H1 (cell line): Measurements from ENCODE around the gene BTBD9. TPM values are rescaled to one million over a fixed set of nuclear protein-coding genes. Genes with fewer than 3 reads are reported as not detected.
A peak's percentile ranks its signal among the peaks of the same experiment; 100 is the strongest.

Source experiments
- CTCF ChIA-PET: fragments of 300-600 bp; sonication (Branson Sonifier 250); formaldehyde crosslinking; loops from one replicate; lab custom pipeline; 2021; ENCODE audit not compliant: partially characterized antibody; lab: Charles Lee
- POLR2A ChIA-PET: fragments of 300-600 bp; sonication (Branson Sonifier 250); formaldehyde crosslinking; loops from one replicate; lab custom pipeline; 2021; ENCODE audit warnings: inconsistent platforms; ENCODE audit not compliant: partially characterized antibody; lab: Charles Lee
- DNase-seq, 2 experiments: peaks; one replicate each; pipeline versions ENCODE4 v3.0.0 to v3.0.0-alpha.2; 2010 to 2022; ENCODE audit warnings: low spot score in 2 of 2, low read depth in 1 of 2, mixed read lengths in 1 of 2
- FAIRE-seq: peaks from 2 replicates; lab custom pipeline; 2011; peaks lifted over from hg19 to GRCh38; lab: Jason Lieb, UNC
- H2AFZ ChIP-seq: 2 replicates; pipeline ENCODE4 v1.8.1; 2012; ENCODE audit warnings: low read length, inconsistent platforms
- H2AK5ac ChIP-seq: 2 replicates; pipeline ENCODE4 v1.6.1; 2013; ENCODE audit warnings: low read depth, low read length
- H2BK120ac ChIP-seq: replicated peaks from 2 replicates; pipeline ENCODE3; 2013; ENCODE audit warnings: low read depth, low read length, inconsistent platforms
- H2BK12ac ChIP-seq: 2 replicates; pipeline ENCODE4 v1.6.1; 2013; ENCODE audit warnings: low read depth, low read length
- H2BK15ac ChIP-seq: 2 replicates; pipeline ENCODE4 v1.6.1; 2013; ENCODE audit warnings: low read length
- H2BK20ac ChIP-seq: 2 replicates; pipeline ENCODE4 v1.6.1; 2013; ENCODE audit warnings: low read length
- H2BK5ac ChIP-seq: 2 replicates; pipeline ENCODE4 v1.6.1; 2013; ENCODE audit warnings: low read depth, low read length
- H3K14ac ChIP-seq: 2 replicates; pipeline ENCODE4 v1.6.1; 2013; ENCODE audit warnings: inconsistent platforms; ENCODE audit not compliant: insufficient read length
- H3K18ac ChIP-seq: 2 replicates; pipeline ENCODE4 v1.6.1; 2013; ENCODE audit warnings: low read length; ENCODE audit errors: extremely low read depth
- H3K23ac ChIP-seq: 2 replicates; pipeline ENCODE4 v1.6.1; 2013; ENCODE audit warnings: inconsistent platforms; ENCODE audit not compliant: insufficient read length
- H3K23me2 ChIP-seq: 2 replicates; pipeline ENCODE4 v1.6.1; 2013; ENCODE audit warnings: low read depth, low read length
- H3K27ac ChIP-seq: 2 replicates; pipeline ENCODE4 v1.6.1; 2011; ENCODE audit warnings: low read depth, low read length, inconsistent platforms
- H3K27me3 ChIP-seq, 4 experiments: replicated peaks in 1 of 4; 1 replicate in 1 of 4; 2 replicates in 3 of 4; pipeline versions ENCODE4 v1.6.1 to v1.8.1; 2011 to 2013; ENCODE audit warnings: low read length in 3 of 4, mild to moderate bottlenecking in 3 of 4, inconsistent platforms in 2 of 4, mixed read lengths in 2 of 4, moderate library complexity in 1 of 4; ENCODE audit not compliant: control insufficient read depth in 3 of 4, insufficient read depth in 3 of 4; ENCODE audit errors: extremely low read depth in 1 of 4
- H3K36me3 ChIP-seq, 4 experiments: 2 replicates each; pipeline versions ENCODE4 v1.6.1 to v1.8.1; 2011 to 2013; ENCODE audit warnings: mild to moderate bottlenecking in 4 of 4, low read length in 3 of 4, moderate library complexity in 2 of 4, control low read depth in 1 of 4, inconsistent platforms in 1 of 4; ENCODE audit not compliant: insufficient read depth in 4 of 4, control insufficient read depth in 2 of 4
- H3K4ac ChIP-seq: replicated peaks from 2 replicates; pipeline ENCODE3; 2013; ENCODE audit warnings: low read length, low read depth, mixed read lengths, inconsistent platforms; ENCODE audit not compliant: insufficient read length
- H3K4me1 ChIP-seq, 4 experiments: replicated peaks in 1 of 4; 1 replicate in 1 of 4; 2 replicates in 3 of 4; pipeline versions ENCODE4 v1.6.1 to v1.8.1; 2011 to 2013; ENCODE audit warnings: low read length in 3 of 4, inconsistent platforms in 2 of 4, mixed read lengths in 1 of 4; ENCODE audit not compliant: insufficient read depth in 4 of 4, control insufficient read depth in 3 of 4
- H3K4me2 ChIP-seq, 2 experiments: 2 replicates each; pipeline versions ENCODE4 v1.6.1 to v1.8.1; 2011 to 2013; ENCODE audit warnings: low read depth in 2 of 2, low read length in 2 of 2, control low read depth in 1 of 2, inconsistent platforms in 1 of 2, mild to moderate bottlenecking in 1 of 2; ENCODE audit not compliant: insufficient read depth in 1 of 2
- H3K4me3 ChIP-seq, 4 experiments: fragments of 200-600, 300-600 bp in 1 of 4; sonication (generic), shearing (Covaris generic), sonication (Bioruptor Twin) in 1 of 4; 2 replicates each; pipeline versions ENCODE4 v1.5.1 to v1.8.1; 2011 to 2016; ENCODE audit warnings: low read length in 4 of 4, low read depth in 3 of 4, control low read depth in 2 of 4, inconsistent platforms in 2 of 4, mild to moderate bottlenecking in 2 of 4, mixed read lengths in 1 of 4, moderate library complexity in 1 of 4; ENCODE audit not compliant: insufficient read depth in 2 of 4; ENCODE audit errors: extremely low read depth in 1 of 4
- H3K56ac ChIP-seq: replicated peaks from 2 replicates; pipeline ENCODE3; 2013; ENCODE audit warnings: low read depth, mild to moderate bottlenecking, mixed read lengths, low read length, inconsistent platforms; ENCODE audit not compliant: insufficient read length
- H3K79me1 ChIP-seq: 2 replicates; pipeline ENCODE4 v1.6.1; 2013; ENCODE audit warnings: low read depth, low read length, control low read depth
- H3K79me2 ChIP-seq, 2 experiments: 2 replicates each; pipeline versions ENCODE4 v1.6.1 to v1.8.1; 2012 to 2013; ENCODE audit warnings: low read length in 2 of 2, mild to moderate bottlenecking in 2 of 2, inconsistent platforms in 1 of 2; ENCODE audit not compliant: insufficient read depth in 2 of 2, control insufficient read depth in 1 of 2
- H3K9ac ChIP-seq, 4 experiments: replicated peaks in 1 of 4; 1 replicate in 1 of 4; 2 replicates in 3 of 4; pipeline versions ENCODE4 v1.6.1 to v1.8.1; 2011 to 2013; ENCODE audit warnings: low read depth in 3 of 4, low read length in 3 of 4, control low read depth in 2 of 4, mild to moderate bottlenecking in 2 of 4, moderate library complexity in 2 of 4, inconsistent platforms in 1 of 4; ENCODE audit errors: extremely low read depth in 1 of 4
- H3K9me3 ChIP-seq, 2 experiments: 2 replicates each; pipeline versions ENCODE4 v1.6.1 to v1.8.1; 2012 to 2013; ENCODE audit warnings: mild to moderate bottlenecking in 2 of 2, moderate library complexity in 2 of 2, control low read depth in 1 of 2, inconsistent platforms in 1 of 2, low read depth in 1 of 2, low read length in 1 of 2, mixed read lengths in 1 of 2; ENCODE audit not compliant: insufficient read depth in 2 of 2
- H4K20me1 ChIP-seq, 2 experiments: replicated peaks in 1 of 2; 2 replicates each; pipeline versions ENCODE3 to v1.8.1; 2011 to 2013; ENCODE audit warnings: inconsistent platforms in 2 of 2, low read length in 2 of 2, mild to moderate bottlenecking in 1 of 2; ENCODE audit not compliant: insufficient read depth in 2 of 2, control insufficient read depth in 1 of 2
- H4K5ac ChIP-seq: 2 replicates; pipeline ENCODE4 v1.6.1; 2013; ENCODE audit warnings: low read length, low read depth, mixed read lengths, inconsistent platforms; ENCODE audit not compliant: insufficient read length
- H4K8ac ChIP-seq: 2 replicates; pipeline ENCODE4 v1.8.0; 2013; ENCODE audit warnings: mild to moderate bottlenecking, moderate library complexity, low read length, inconsistent platforms; ENCODE audit not compliant: insufficient read depth; ENCODE audit errors: extremely low read depth
- H4K91ac ChIP-seq: replicated peaks from 2 replicates; pipeline ENCODE3; 2013; ENCODE audit warnings: low read length, mixed read lengths, inconsistent platforms; ENCODE audit not compliant: insufficient read length
- BCL11A ChIP-seq, 2 experiments: IDR thresholded peaks; one replicate each; pipeline ENCODE4 v1.6.1; 2011; ENCODE audit warnings: low read depth in 2 of 2, low read length in 2 of 2, mild to moderate bottlenecking in 2 of 2
- CTCF ChIP-seq, 3 experiments: IDR thresholded peaks; 1 replicate in 2 of 3; 2 replicates in 1 of 3; pipeline versions ENCODE4 v1.5.1 to v1.6.1; 2011; ENCODE audit warnings: low read length in 3 of 3, mild to moderate bottlenecking in 3 of 3, inconsistent platforms in 2 of 3, low read depth in 1 of 3, moderate library complexity in 1 of 3; ENCODE audit not compliant: insufficient read depth in 1 of 3; ENCODE audit errors: control extremely low read depth in 1 of 3
- HDAC6 ChIP-seq: IDR thresholded peaks from one replicate; pipeline ENCODE4 v1.7.1; 2012; ENCODE audit warnings: low read depth, mild to moderate bottlenecking, inconsistent platforms, low read length, moderate library complexity
- RAD21 ChIP-seq, 2 experiments: IDR thresholded peaks in 1 of 2; conservative IDR thresholded peaks in 1 of 2; 2 replicates each; pipeline ENCODE4 v1.6.1; 2011; ENCODE audit warnings: low read depth in 2 of 2, low read length in 2 of 2, improper control_type of control experiment in 1 of 2, inconsistent platforms in 1 of 2, mild to moderate bottlenecking in 1 of 2, moderate library complexity in 1 of 2
- RFX5 ChIP-seq: IDR thresholded peaks from 2 replicates; pipeline ENCODE4 v1.6.1; 2011; ENCODE audit warnings: low read depth, low read length, improper control_type of control experiment, borderline replicate concordance
- WGBS, 2 experiments: shearing (Covaris generic) in 1 of 2; methylation state at CpG; one replicate each; pipeline versions ENCODE4 v1.1.6 to v1.1.7; 2013 to 2015; ENCODE audit warnings: low lambda C conversion rate in 2 of 2, mixed read lengths in 2 of 2, inconsistent platforms in 1 of 2, low coverage in 1 of 2, missing lambda C conversion rate in 1 of 2; ENCODE audit not compliant: insufficient replicate concordance in 2 of 2, insufficient coverage in 1 of 2, insufficient read length in 1 of 2; ENCODE audit errors: extremely low coverage in 1 of 2, missing lambda C conversion rate in 1 of 2; 5-methylcytosine and 5-hydroxymethylcytosine counted together
- polyA plus RNA-seq, 7 experiments: library from polyadenylated mRNA; depleted of rRNA in 3 of 7; stranded (reverse) in 5 of 7; unstranded in 2 of 7; fragments of >200 nt in 5 of 7; fragments of 200-250 nt in 2 of 7; gene quantifications; 1 replicate in 5 of 7; 2 replicates in 1 of 7; 4 replicates in 1 of 7; pipeline versions ENCODE4 v1.2.1 to v1.2.3, GENCODE V29; 2011 to 2013; ENCODE audit warnings: missing spikeins in 2 of 7, mixed read lengths in 2 of 7
- total RNA-seq: library from RNA; stranded (reverse); fragmentation: NEBNext Ultra II Directional; extraction: Animal tissue kit (Norgen Biotek cat#: 25700); gene quantifications from 2 replicates; pipeline ENCODE4 v1.2.1, GENCODE V29; 2021

BTBD9 gene
- total and polyA plus RNA-seq, 2 of the 8 experiments (the other 6 are each of a cell fraction or from before 2014, with no cell fraction given), result 0.92 to 4.1 TPM

- no peak overlapping the region for H2BK120ac ChIP-seq
- no peaks in the 10 kb centered on the region for H3K23me2 ChIP-seq
- H3K79me2 ChIP-seq, result no peaks in the 10 kb centered on the region
- no peak overlapping the region for H3K56ac ChIP-seq
- H3K18ac ChIP-seq, result no peak overlapping the region
- TF ChIP-seq BCL11A (IDR thresholded peaks at IDR 0.05; ENCODE audit: low read depth in 2 of 2, low read length in 2 of 2) (no peak), RAD21 (IDR thresholded peaks at IDR 0.05 in 1 of 2, conservative IDR thresholded peaks at IDR 0.05 in 1 of 2; ENCODE audit: low read depth in 2 of 2, low read length in 2 of 2) (peak; percentile 58 to 70), CTCF (IDR thresholded peaks at IDR 0.05; ENCODE audit: control extremely low read depth in 1 of 3, insufficient read depth in 1 of 3, low read depth in 1 of 3, low read length in 3 of 3) (peak; percentile 25 to 34 (median 31)), RFX5 (no peak), HDAC6 (no peak)
- H3K4me3 ChIP-seq, result no peak overlapping the region
- no peak overlapping the region for H3K4me2 ChIP-seq
- no peaks in the 10 kb centered on the region for H4K20me1 ChIP-seq
- no peak overlapping the region for H3K23ac ChIP-seq
- no peak overlapping the region for H4K8ac ChIP-seq
- POLR2A ChIA-PET, result interaction anchor here (0.7 kb wide), 1 partner anchor 61 kb away, joined by 3 read pairs; no protein-coding TSS in a partner anchor
- no peak overlapping the region for H2BK20ac ChIP-seq
- CTCF ChIA-PET, result interaction anchor here (0.6 to 3.4 kb wide), 10 partner anchors 10 to 241 kb away, joined by 3 to 19 read pairs (median 4); no protein-coding TSS in a partner anchor
- no peak overlapping the region for H4K91ac ChIP-seq
- DNase-seq (no peak), FAIRE-seq (peak; percentile 60)
- WGBS, 2 experiments, result 67% methylated on average over 4 of the region's 4 CpGs; no CpG with 5 or more reads in 1 of the 2 experiments
- no peak overlapping the region for H2BK5ac ChIP-seq
- H3K9ac ChIP-seq, result no peak overlapping the region
- no peaks in the 10 kb centered on the region for H3K9me3 ChIP-seq
- H3K14ac ChIP-seq, result no peak overlapping the region
- H2AK5ac ChIP-seq, result no peak overlapping the region
- no peak overlapping the region for H2AFZ ChIP-seq
- no peaks in the 10 kb centered on the region for H3K79me1 ChIP-seq
- no peak overlapping the region for H4K5ac ChIP-seq
- H2BK15ac ChIP-seq, result no peak overlapping the region
- H2BK12ac ChIP-seq, result no peak overlapping the region
- H3K36me3 ChIP-seq, result no peaks in the 10 kb centered on the region
- no peak overlapping the region for H3K4ac ChIP-seq
- H3K27ac ChIP-seq, result no peak overlapping the region
- H3K27me3 ChIP-seq, result peaks cover 0 to 1% (median 0%) of the 10 kb centered on the region in 4 experiments; a peak in 1 of 7 replicates
- peaks cover 0 to 10% (median 1%) of the 10 kb centered on the region in 4 experiments; a peak in 2 of 7 replicates for H3K4me1 ChIP-seq
Measured at GRCh38 chr6:38279423-38279822, 360.3 kb downstream of the BTBD9 start.
